Mucosa of descending colon (tissue), 3 donors: Measurements from ENCODE around the gene PEX14. TPM values are rescaled to one million over a fixed set of nuclear protein-coding genes. Genes with fewer than 3 reads are reported as not detected.

Experiments used
- ATAC-seq: fragments of 200-7000 bp; cut with Tn5 transposase; one replicate; pipeline ENCODE4 v1.9.1; 2020; ENCODE audit warnings: mild to moderate bottlenecking, moderate library complexity
- DNase-seq, 3 donors: peaks; one replicate each; pipeline ENCODE4 v3.0.0-alpha.2; 2020
- H3K36me3 ChIP-seq: fragments of 200-600 bp; one replicate; pipeline ENCODE4 v1.8.0; 2021; ENCODE audit warnings: low read depth, mild to moderate bottlenecking
- H3K4me1 ChIP-seq: fragments of 200-600 bp; one replicate; pipeline ENCODE4 v1.8.0; 2021; ENCODE audit warnings: low read depth, mild to moderate bottlenecking
- H3K4me3 ChIP-seq: fragments of 200-600 bp; one replicate; pipeline ENCODE4 v1.8.0; 2021; ENCODE audit warnings: mild to moderate bottlenecking
- H3K9me3 ChIP-seq: fragments of 200-600 bp; one replicate; pipeline ENCODE4 v1.8.0; 2021; ENCODE audit warnings: mild to moderate bottlenecking
- CTCF ChIP-seq: fragments of 200-600 bp; IDR thresholded peaks from one replicate; pipeline ENCODE4 v1.8.0; 2022; ENCODE audit warnings: antibody characterized with exemption, mild to moderate bottlenecking
- intact Hi-C, 2 donors: fragments of 100-400 bp; cut with DNase I in 1 of 2; cut with micrococcal nuclease in 1 of 2; formaldehyde crosslinking; loops; one replicate each; pipeline versions ENCODE4 v1.11.0 to v1.11.1; 2022; cut with DNase I, micrococcal nuclease
- total RNA-seq, 3 donors: library from RNA; stranded (reverse); fragmentation: NEBNext Ultra II Directional in 2 of 3; extraction: Animal tissue kit (Norgen Biotek cat#: 25700) in 2 of 3; gene quantifications; one replicate each; pipeline versions ENCODE4 v1.2.1 to v1.2.4, GENCODE V29; 2021 to 2023
- donor health status: DM: no; HTN: no; CAD: no; lungs with moderate emphysema.
- donor health status: DM: no; HTN: no; CAD: no.
- donor health status: DM: no; HTN: yes; CAD: no.

The PEX14 gene
- total RNA-seq, 3 donors from 2014 or later, result 18.9 to 23.8 (median 21.3) TPM

- no peak for TF ChIP-seq CTCF
- intact Hi-C loops, result no loop called here
- H3K36me3 ChIP-seq, result peaks cover 9% of the 10 kb centered on the region
- DNase-seq (no peak), ATAC-seq (no peak)
- no peaks in the 10 kb centered on the region for H3K9me3 ChIP-seq
- no peak overlapping the region for H3K4me3 ChIP-seq
- H3K4me1 ChIP-seq, result no peaks in the 10 kb centered on the region
Measured at GRCh38 chr1:10651389-10651766, 176.6 kb downstream of the PEX14 start.

- ATAC-seq (peak; percentile 74), DNase-seq (peak in 2 of 3 donors; percentile 39 to 63)
- no peak overlapping the region for H3K4me3 ChIP-seq
- H3K4me1 ChIP-seq, result no peaks in the 10 kb centered on the region
- H3K36me3 ChIP-seq, result peaks cover 9% of the 10 kb centered on the region
- H3K9me3 ChIP-seq, result no peaks in the 10 kb centered on the region
- TF ChIP-seq CTCF, result no peak
- intact Hi-C loops, result no loop called here
Measured at GRCh38 chr1:10651793-10652192, 177.0 kb downstream of the PEX14 start.

- DNase-seq (no peak), ATAC-seq (no peak)
- Histone ChIP-seq H3K4me1 (no peaks in the 10 kb centered on the region), H3K36me3 (peaks cover 9% of the 10 kb centered on the region), H3K9me3 (no peaks in the 10 kb centered on the region), H3K4me3 (no peak overlapping the region)
- TF ChIP-seq CTCF, result no peak
- intact Hi-C loops, result no loop called here
Measured at GRCh38 chr1:10652626-10653025, 177.9 kb downstream of the PEX14 start.

GRCh38 chr1:10653370-10654125, 178.8 kb downstream of the PEX14 start:
- ATAC-seq, result no peak
- no peaks in the 10 kb centered on the region for H3K9me3 ChIP-seq
- peaks cover 8% of the 10 kb centered on the region for H3K36me3 ChIP-seq
- H3K4me3 ChIP-seq, result no peak overlapping the region
- no peak for TF ChIP-seq CTCF
- intact Hi-C loops, result no loop called here
- DNase-seq, result no peak
- H3K4me1 ChIP-seq, result no peaks in the 10 kb centered on the region

- no peak for DNase-seq
- no peaks in the 10 kb centered on the region for H3K4me1 ChIP-seq
- H3K4me3 ChIP-seq, result no peak overlapping the region
- H3K9me3 ChIP-seq, result no peaks in the 10 kb centered on the region
- intact Hi-C loops, result no loop called here
- H3K36me3 ChIP-seq, result peaks cover 6% of the 10 kb centered on the region
- TF ChIP-seq CTCF, result no peak
- ATAC-seq, result no peak
Measured at GRCh38 chr1:10655002-10655401, 180.3 kb downstream of the PEX14 start.
